K562 (cell line): ENCODE results near the gene OLFML3. TPM values are rescaled to one million over a fixed set of nuclear protein-coding genes. Genes with fewer than 3 reads are reported as not detected.

Experiments
- ATAC-seq: fragments of 200-7000 bp; cut with Tn5 transposase; 3 replicates; pipeline ENCODE4 v1.9.1; 2020; ENCODE audit warnings: moderate library complexity
- BruUV-seq: library from RNA; stranded (reverse); fragments of 400-500 nt; replicated peaks from 2 replicates; lab custom pipeline; 2021; lab: Mats Ljungman, UMichigan
- CTCF ChIA-PET: fragments of 300-600 bp; formaldehyde crosslinking; extraction: SDS; loops from one replicate; lab custom pipeline; 2021; ENCODE audit warnings: low intra/inter-chr PET ratio; lab: Yijun Ruan, JAX
- POLR2A ChIA-PET: fragments of 300-600, 350-650 bp; sonication (Branson Sonifier 250); formaldehyde crosslinking; extraction: SDS; loops from one replicate; lab custom pipeline; 2021; ENCODE audit warnings: antibody characterized with exemption, inconsistent platforms; lab: Yijun Ruan, JAX
- DNase-seq, 4 experiments: peaks; one replicate each; pipeline versions ENCODE4 v3.0.0 to v3.0.0-alpha.2; 2011 to 2018; ENCODE audit warnings: low spot score in 3 of 4, mixed read lengths in 3 of 4; ENCODE audit errors: extremely low read depth in 1 of 4
- FAIRE-seq: peaks from 2 replicates; lab custom pipeline; 2011; peaks lifted over from hg19 to GRCh38; lab: Jason Lieb, UNC
- H2AFZ ChIP-seq: 2 replicates; pipeline ENCODE4 v1.6.0; 2011; ENCODE audit warnings: low read depth, low read length, control low read depth, inconsistent platforms
- H3K27ac ChIP-seq: fragments of 200-600 bp; 3 replicates; pipeline ENCODE4 v1.8.0; 2011; ENCODE audit warnings: low read depth, mild to moderate bottlenecking, control low read depth, inconsistent platforms, low read length, moderate library complexity, mixed read lengths; ENCODE audit errors: extremely low read depth
- H3K27me3 ChIP-seq, 2 experiments: fragments of 300-600 bp in 1 of 2; 2 replicates in 1 of 2; 3 replicates in 1 of 2; pipeline versions ENCODE4 v1.6.0 to v1.8.0; 2011; ENCODE audit warnings: inconsistent platforms in 2 of 2, low read length in 2 of 2, mild to moderate bottlenecking in 1 of 2, mixed read lengths in 1 of 2, moderate library complexity in 1 of 2; ENCODE audit not compliant: control insufficient read depth in 2 of 2, insufficient read depth in 2 of 2
- H3K36me3 ChIP-seq: fragments of 300-600 bp; 3 replicates; pipeline ENCODE4 v1.8.0; 2011; ENCODE audit warnings: mild to moderate bottlenecking, low read length, inconsistent platforms; ENCODE audit not compliant: control insufficient read depth, insufficient read depth
- H3K4me1 ChIP-seq, 2 experiments: fragments of 200-600 bp in 1 of 2; replicated peaks in 1 of 2; 2 replicates in 1 of 2; 3 replicates in 1 of 2; pipeline versions ENCODE4 v1.5.1 to v1.8.0; 2011; ENCODE audit warnings: inconsistent platforms in 2 of 2, low read length in 2 of 2, mild to moderate bottlenecking in 1 of 2, mixed read lengths in 1 of 2, moderate library complexity in 1 of 2; ENCODE audit not compliant: control insufficient read depth in 2 of 2, insufficient read depth in 2 of 2
- H3K4me2 ChIP-seq: 2 replicates; pipeline ENCODE4 v1.6.1; 2011; ENCODE audit warnings: low read length, control low read depth, inconsistent platforms, mixed read lengths; ENCODE audit not compliant: insufficient read depth
- H3K4me3 ChIP-seq: fragments of 200-600 bp; sonication (generic), shearing (Covaris generic); 2 replicates; pipeline ENCODE4 v1.5.1; 2016; ENCODE audit warnings: control low read depth, inconsistent platforms
- H3K79me2 ChIP-seq: fragments of 200-600 bp; 3 replicates; pipeline ENCODE4 v1.8.0; 2011; ENCODE audit warnings: low read length, inconsistent platforms; ENCODE audit not compliant: control insufficient read depth, insufficient read depth
- H3K9ac ChIP-seq, 2 experiments: 2 replicates each; pipeline versions ENCODE4 v1.6.0 to v1.6.1; 2011; ENCODE audit warnings: low read depth in 2 of 2, low read length in 2 of 2, control low read depth in 1 of 2, inconsistent platforms in 1 of 2, mild to moderate bottlenecking in 1 of 2, mixed read lengths in 1 of 2; ENCODE audit not compliant: insufficient read depth in 1 of 2
- H3K9me1 ChIP-seq: one replicate; pipeline ENCODE4 v1.6.0; 2011; ENCODE audit warnings: inconsistent platforms, mild to moderate bottlenecking, low read length, moderate library complexity; ENCODE audit not compliant: control insufficient read depth, insufficient read depth
- H3K9me3 ChIP-seq: replicated peaks from 2 replicates; pipeline ENCODE4 v1.5.1; 2011; ENCODE audit warnings: low read depth, low read length, inconsistent platforms; ENCODE audit not compliant: control insufficient read depth, insufficient read depth
- H4K20me1 ChIP-seq: replicated peaks from 2 replicates; pipeline ENCODE4 v1.6.1; 2011; ENCODE audit warnings: low read length, inconsistent platforms, mixed read lengths; ENCODE audit not compliant: control insufficient read depth, insufficient read depth
- ATF1 ChIP-seq, 2 experiments: fragments of 450-650 bp in 1 of 2; IDR thresholded peaks; 2 replicates each; pipeline ENCODE4 v1.6.1; 2016; ENCODE audit warnings: missing compliant biosample characterization in 1 of 2, missing genetic modification characterization in 1 of 2
- HDAC1 ChIP-seq, 2 experiments: fragments of 450-650 bp; IDR thresholded peaks; 2 replicates each; pipeline ENCODE4 v1.6.1; 2016 to 2017; ENCODE audit warnings: inconsistent platforms in 1 of 2, mild to moderate bottlenecking in 1 of 2, moderate library complexity in 1 of 2
- SMAD3 ChIP-seq: fragments of 450-650 bp; formaldehyde crosslinking; conservative IDR thresholded peaks from 2 replicates; pipeline ENCODE4 v1.4.0; 2020; ENCODE audit warnings: mild to moderate bottlenecking
- STAT5A ChIP-seq: IDR thresholded peaks from 2 replicates; pipeline ENCODE4 v1.6.1; 2012; ENCODE audit warnings: low read length, inconsistent platforms, borderline replicate concordance
- ZZZ3 ChIP-seq: fragments of 450-650 bp; IDR thresholded peaks from 2 replicates; pipeline ENCODE4 v1.6.1; 2016; ENCODE audit warnings: antibody characterized with exemption, mild to moderate bottlenecking, moderate library complexity
- WGBS: fragments of 100-300 bp; shearing (Covaris generic); methylation state at CpG from one replicate; pipeline ENCODE4 v1.1.6; 2016; ENCODE audit warnings: low coverage, mixed read lengths; ENCODE audit not compliant: insufficient coverage; ENCODE audit errors: missing lambda C conversion rate; 5-methylcytosine and 5-hydroxymethylcytosine counted together
- in situ Hi-C: fragments of 300-500 bp; cut with MboI; formaldehyde crosslinking; loops from 4 replicates; pipeline ENCODE4 v1.15.0; 2018; ENCODE audit warnings: inconsistent platforms, mixed read lengths
- intact Hi-C: fragments of 100-400 bp; cut with micrococcal nuclease; formaldehyde crosslinking; loops from 2 replicates; pipeline ENCODE4 v1.14.2; 2022
- polyA plus RNA-seq, 8 experiments: library from polyadenylated mRNA; depleted of rRNA in 4 of 8; stranded (reverse) in 5 of 8; unstranded in 3 of 8; fragments of >200 nt; fragmentation: Nextera tagmentation in 2 of 8; fragmentation: Illumina TruSeq in 1 of 8; extraction: Ambion mirVana in 2 of 8; extraction: Trizol in 1 of 8; gene quantifications; 2 replicates each; pipeline versions ENCODE4 v1.2.1 to v1.2.3, GENCODE V29; 2011 to 2014; ENCODE audit warnings: inconsistent platforms in 1 of 8, missing spikeins in 1 of 8
- total RNA-seq, 7 experiments: library from RNA; depleted of rRNA in 6 of 7; stranded (reverse); fragments of >200 nt in 6 of 7; fragmentation: Illumina TruSeq in 2 of 7; extraction: Trizol in 2 of 7; gene quantifications; 2 replicates each; pipeline versions ENCODE4 v1.2.1 to v1.2.3, GENCODE V29; 2011 to 2021; ENCODE audit warnings: low replicate concordance in 1 of 7
- TF ChIP-seq, protein P1 (sequence below): fragments of 250-450 bp; sonication (Bioruptor Pico); IDR thresholded peaks from 2 replicates; pipeline ENCODE4 v1.5.0; 2021
- TF ChIP-seq, protein P2 (sequence below): sonication (generic); formaldehyde crosslinking; IDR thresholded peaks from 2 replicates; pipeline ENCODE4 v1.8.1; 2023; ENCODE audit warnings: missing genetic modification reagents, mild to moderate bottlenecking, borderline replicate concordance

OLFML3 gene
- total and polyA plus RNA-seq, 9 of the 15 experiments (the other 6 are each of a cell fraction or from before 2014, with no cell fraction given) = 0.07 to 0.13 (median 0.07) TPM; not detected in 6

DNA sequence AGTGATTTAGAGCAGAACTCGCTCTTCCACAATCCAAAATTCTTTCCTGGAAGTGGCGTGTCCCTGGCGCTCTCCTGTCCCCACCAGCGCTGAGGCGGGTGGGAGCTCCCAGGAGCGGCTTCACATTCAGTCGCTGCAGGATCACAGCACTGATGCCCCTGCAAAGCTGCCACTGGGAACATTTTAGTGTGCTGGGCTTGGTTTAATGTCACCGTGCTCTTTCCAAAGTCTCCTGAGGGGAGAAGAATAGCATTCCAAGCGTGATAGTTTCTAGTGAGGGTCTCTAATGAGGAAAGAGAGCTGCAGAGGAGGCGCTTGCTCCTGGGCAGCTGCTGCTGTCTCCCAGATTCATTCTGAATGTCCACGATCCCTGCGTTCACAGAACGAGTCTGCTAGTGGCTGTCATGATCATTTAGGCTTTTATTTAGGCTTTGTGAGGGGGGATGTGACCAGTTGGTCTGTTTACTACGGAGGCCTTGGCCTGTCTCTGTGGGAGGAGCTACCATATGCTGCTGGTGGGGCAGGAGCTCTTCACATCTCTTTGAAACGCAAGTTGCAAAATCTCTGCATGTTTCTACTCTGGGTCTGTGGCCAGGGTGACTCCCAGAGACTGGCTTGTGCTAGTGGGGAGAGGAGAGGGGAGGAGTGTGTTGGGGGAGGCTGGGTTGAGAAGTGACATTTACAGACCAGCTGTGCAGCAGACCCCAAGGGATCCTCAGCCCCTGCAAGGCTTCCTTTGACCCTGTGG, 23.4 kb downstream of the OLFML3 start:
- in situ Hi-C loops = no loop called here

More for the DNA sequence above, 23.4 kb downstream of the OLFML3 start:
- H3K9ac ChIP-seq = no peak overlapping the region
- no peaks in the 10 kb centered on the region for H4K20me1 ChIP-seq
- under 1% methylated on average over 15 of the region's 15 CpGs for WGBS
- no peak; the same call in 2 of the 3 replicates for ATAC-seq
- peaks cover 9% of the 10 kb centered on the region; the same call in 1 of the 2 replicates for H3K9me3 ChIP-seq
- no TSS peak for BruUV-seq
- CTCF ChIA-PET = no interaction called here
- no peak overlapping the region for H3K27ac ChIP-seq
- FAIRE-seq = no peak
- intact Hi-C loops = no loop called here
- POLR2A ChIA-PET = interaction anchor here (1.3 kb wide), 1 partner anchor 12 kb away, joined by 3 read pairs; no protein-coding TSS in a partner anchor
- H3K79me2 ChIP-seq = no peaks in the 10 kb centered on the region
- TF ChIP-seq HDAC1 (IDR thresholded peaks at IDR 0.05) = no peak
- TF ChIP-seq STAT5A = no peak
- TF ChIP-seq ATF1 (CRISPR knock-in tag; IDR thresholded peaks at IDR 0.05) = no peak
- no peak for TF ChIP-seq ATF1 (tag; IDR thresholded peaks at IDR 0.05)
- TF ChIP-seq, protein P1, sequence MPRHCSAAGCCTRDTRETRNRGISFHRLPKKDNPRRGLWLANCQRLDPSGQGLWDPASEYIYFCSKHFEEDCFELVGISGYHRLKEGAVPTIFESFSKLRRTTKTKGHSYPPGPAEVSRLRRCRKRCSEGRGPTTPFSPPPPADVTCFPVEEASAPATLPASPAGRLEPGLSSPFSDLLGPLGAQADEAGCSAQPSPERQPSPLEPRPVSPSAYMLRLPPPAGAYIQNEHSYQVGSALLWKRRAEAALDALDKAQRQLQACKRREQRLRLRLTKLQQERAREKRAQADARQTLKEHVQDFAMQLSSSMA (CRISPR knock-in tag) = no peak
- TF ChIP-seq, protein P2, sequence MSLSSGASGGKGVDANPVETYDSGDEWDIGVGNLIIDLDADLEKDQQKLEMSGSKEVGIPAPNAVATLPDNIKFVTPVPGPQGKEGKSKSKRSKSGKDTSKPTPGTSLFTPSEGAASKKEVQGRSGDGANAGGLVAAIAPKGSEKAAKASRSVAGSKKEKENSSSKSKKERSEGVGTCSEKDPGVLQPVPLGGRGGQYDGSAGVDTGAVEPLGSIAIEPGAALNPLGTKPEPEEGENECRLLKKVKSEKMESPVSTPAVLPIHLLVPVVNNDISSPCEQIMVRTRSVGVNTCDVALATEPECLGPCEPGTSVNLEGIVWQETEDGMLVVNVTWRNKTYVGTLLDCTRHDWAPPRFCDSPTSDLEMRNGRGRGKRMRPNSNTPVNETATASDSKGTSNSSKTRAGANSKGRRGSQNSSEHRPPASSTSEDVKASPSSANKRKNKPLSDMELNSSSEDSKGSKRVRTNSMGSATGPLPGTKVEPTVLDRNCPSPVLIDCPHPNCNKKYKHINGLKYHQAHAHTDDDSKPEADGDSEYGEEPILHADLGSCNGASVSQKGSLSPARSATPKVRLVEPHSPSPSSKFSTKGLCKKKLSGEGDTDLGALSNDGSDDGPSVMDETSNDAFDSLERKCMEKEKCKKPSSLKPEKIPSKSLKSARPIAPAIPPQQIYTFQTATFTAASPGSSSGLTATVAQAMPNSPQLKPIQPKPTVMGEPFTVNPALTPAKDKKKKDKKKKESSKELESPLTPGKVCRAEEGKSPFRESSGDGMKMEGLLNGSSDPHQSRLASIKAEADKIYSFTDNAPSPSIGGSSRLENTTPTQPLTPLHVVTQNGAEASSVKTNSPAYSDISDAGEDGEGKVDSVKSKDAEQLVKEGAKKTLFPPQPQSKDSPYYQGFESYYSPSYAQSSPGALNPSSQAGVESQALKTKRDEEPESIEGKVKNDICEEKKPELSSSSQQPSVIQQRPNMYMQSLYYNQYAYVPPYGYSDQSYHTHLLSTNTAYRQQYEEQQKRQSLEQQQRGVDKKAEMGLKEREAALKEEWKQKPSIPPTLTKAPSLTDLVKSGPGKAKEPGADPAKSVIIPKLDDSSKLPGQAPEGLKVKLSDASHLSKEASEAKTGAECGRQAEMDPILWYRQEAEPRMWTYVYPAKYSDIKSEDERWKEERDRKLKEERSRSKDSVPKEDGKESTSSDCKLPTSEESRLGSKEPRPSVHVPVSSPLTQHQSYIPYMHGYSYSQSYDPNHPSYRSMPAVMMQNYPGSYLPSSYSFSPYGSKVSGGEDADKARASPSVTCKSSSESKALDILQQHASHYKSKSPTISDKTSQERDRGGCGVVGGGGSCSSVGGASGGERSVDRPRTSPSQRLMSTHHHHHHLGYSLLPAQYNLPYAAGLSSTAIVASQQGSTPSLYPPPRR (CRISPR knock-in tag) = no peak
- no peak for TF ChIP-seq SMAD3 (CRISPR knock-in tag)
- no peak for TF ChIP-seq ZZZ3
- H3K4me2 ChIP-seq = no peak overlapping the region
- no peaks in the 10 kb centered on the region for H3K9me1 ChIP-seq
- H3K4me1 ChIP-seq = 0 out of 5 replicates have a peak, but pooled peaks cover 0 to 2% of the 10 kb centered on the region in 2 experiments
- no peak for DNase-seq
- H3K27me3 ChIP-seq = peaks cover 34 to 37% of the 10 kb centered on the region in 2 experiments
- H3K36me3 ChIP-seq = no peaks in the 10 kb centered on the region
- H2AFZ ChIP-seq = no peak overlapping the region; the same call in 1 of the 2 replicates
- H3K4me3 ChIP-seq = no peak overlapping the region
